Endothelial cell of umbilical vein (primary cell): ENCODE results near the gene SNX5. TPM values are rescaled to one million over a fixed set of nuclear protein-coding genes. Genes with fewer than 3 reads are reported as not detected.

Experiments used
- BruUV-seq: library from RNA; stranded (reverse); fragments of 400-500 nt; replicated peaks from 2 replicates; lab custom pipeline; 2021; lab: Mats Ljungman, UMichigan
- CTCF ChIA-PET: fragments of 300-600, 350-600 bp; sonication (Branson Sonifier 250); formaldehyde crosslinking; loops from one replicate; lab custom pipeline; 2021; ENCODE audit warnings: antibody characterized with exemption, inconsistent platforms; lab: Charles Lee
- POLR2A ChIA-PET: fragments of 300-600, 350-600 bp; sonication (Branson Sonifier 250); formaldehyde crosslinking; loops from one replicate; lab custom pipeline; 2021; ENCODE audit warnings: antibody characterized with exemption, inconsistent platforms; lab: Charles Lee
- DNase-seq: peaks from one replicate; pipeline ENCODE4 v3.0.0-alpha.2; 2011; ENCODE audit warnings: low read depth, low spot score
- FAIRE-seq: peaks from 2 replicates; lab custom pipeline; 2011; peaks lifted over from hg19 to GRCh38; lab: Jason Lieb, UNC
- H2AFZ ChIP-seq: 2 replicates; pipeline ENCODE4 v1.6.0; 2012; ENCODE audit warnings: low read depth, low read length, control low read depth, inconsistent platforms
- H3K27ac ChIP-seq: 2 replicates; pipeline ENCODE4 v1.5.1; 2011; ENCODE audit warnings: low read depth, mild to moderate bottlenecking, control low read depth, low read length, moderate library complexity; ENCODE audit not compliant: insufficient read depth
- H3K27me3 ChIP-seq, 2 experiments: 2 replicates each; pipeline versions ENCODE4 v1.6.0 to v1.6.1; 2011; ENCODE audit warnings: low read length in 2 of 2, mixed read lengths in 1 of 2; ENCODE audit not compliant: control insufficient read depth in 2 of 2, insufficient read depth in 2 of 2
- H3K36me3 ChIP-seq, 2 experiments: 2 replicates in 1 of 2; 3 replicates in 1 of 2; pipeline ENCODE4 v1.5.1; 2011; ENCODE audit warnings: low read length in 2 of 2, mild to moderate bottlenecking in 1 of 2, moderate library complexity in 1 of 2; ENCODE audit not compliant: control insufficient read depth in 2 of 2, insufficient read depth in 2 of 2; ENCODE audit errors: extremely low read depth in 1 of 2
- H3K4me1 ChIP-seq: 3 replicates; pipeline ENCODE4 v1.5.1; 2011; ENCODE audit warnings: mild to moderate bottlenecking, low read length; ENCODE audit not compliant: control insufficient read depth, insufficient read depth; ENCODE audit errors: extremely low read depth
- H3K4me2 ChIP-seq: 2 replicates; pipeline ENCODE4 v1.6.1; 2011; ENCODE audit warnings: low read length, control low read depth, mixed read lengths; ENCODE audit not compliant: insufficient read depth
- H3K4me3 ChIP-seq, 3 experiments: fragments of 200-600 bp in 1 of 3; sonication (generic), shearing (Covaris generic) in 1 of 3; replicated peaks in 1 of 3; 2 replicates each; pipeline ENCODE4 v1.5.1; 2011 to 2016; ENCODE audit warnings: control low read depth in 3 of 3, low read length in 3 of 3, mild to moderate bottlenecking in 2 of 3, inconsistent platforms in 1 of 3, low read depth in 1 of 3, moderate library complexity in 1 of 3; ENCODE audit not compliant: insufficient read depth in 1 of 3
- H3K79me2 ChIP-seq: 2 replicates; pipeline ENCODE4 v1.6.0; 2012; ENCODE audit warnings: low read length, inconsistent platforms; ENCODE audit not compliant: control insufficient read depth, insufficient read depth
- H3K9ac ChIP-seq: replicated peaks from 2 replicates; pipeline ENCODE3; 2011; ENCODE audit warnings: low read length, control low read depth; ENCODE audit not compliant: insufficient read depth; ENCODE audit errors: extremely low read depth
- H3K9me1 ChIP-seq: replicated peaks from 3 replicates; pipeline ENCODE4 v1.6.0; 2011; ENCODE audit warnings: mild to moderate bottlenecking, low read length; ENCODE audit not compliant: control insufficient read depth, insufficient read depth; ENCODE audit errors: extremely low read depth
- H3K9me3 ChIP-seq: replicated peaks from 2 replicates; pipeline ENCODE4 v1.5.1; 2012; ENCODE audit warnings: low read length, inconsistent platforms; ENCODE audit not compliant: control insufficient read depth, insufficient read depth
- H4K20me1 ChIP-seq: replicated peaks from 2 replicates; pipeline ENCODE3; 2011; ENCODE audit warnings: mild to moderate bottlenecking, low read length; ENCODE audit not compliant: control insufficient read depth, insufficient read depth; ENCODE audit errors: extremely low read depth
- EZH2 ChIP-seq: IDR thresholded peaks from 2 replicates; pipeline ENCODE4 v1.6.1; 2012; ENCODE audit warnings: borderline replicate concordance, low read depth, mild to moderate bottlenecking, moderate library complexity, low read length, inconsistent platforms; ENCODE audit not compliant: severe bottlenecking
- FOS ChIP-seq: IDR thresholded peaks from 2 replicates; pipeline ENCODE4 v1.6.1; 2011; ENCODE audit warnings: mild to moderate bottlenecking, low read length, moderate library complexity, borderline replicate concordance; ENCODE audit not compliant: insufficient read depth
- GATA2 ChIP-seq: IDR thresholded peaks from 2 replicates; pipeline ENCODE4 v1.7.0; 2011; ENCODE audit warnings: low read depth, mild to moderate bottlenecking, moderate library complexity, mixed read lengths, low read length; ENCODE audit not compliant: insufficient read length, insufficient read depth
- JUN ChIP-seq: IDR thresholded peaks from 2 replicates; pipeline ENCODE4 v1.6.1; 2011; ENCODE audit warnings: borderline replicate concordance, low read depth; ENCODE audit not compliant: insufficient read length, insufficient read depth
- MYC ChIP-seq: IDR thresholded peaks from one replicate; pipeline ENCODE4 v1.6.1; 2011; ENCODE audit warnings: mild to moderate bottlenecking, low read depth, low read length
- POLR2A ChIP-seq: IDR thresholded peaks from 2 replicates; pipeline ENCODE4 v1.6.1; 2012; ENCODE audit warnings: low read depth, mild to moderate bottlenecking, control low read depth, low read length
- POLR2AphosphoS5 ChIP-seq: IDR thresholded peaks from 2 replicates; pipeline ENCODE4 v1.6.1; 2012; ENCODE audit warnings: low read depth, mild to moderate bottlenecking, control low read depth, low read length, moderate library complexity; ENCODE audit not compliant: insufficient read depth
- dilution Hi-C: fragments of 300-500 bp; cut with MboI; formaldehyde crosslinking; loops from one replicate; pipeline ENCODE4 v1.15.0; 2019; ENCODE audit warnings: low sequenced_read_pairs; ENCODE audit not compliant: extremely low pct_ligation_motif_present
- intact Hi-C: fragments of 100-400 bp; cut with micrococcal nuclease; formaldehyde crosslinking; loops from one replicate; pipeline ENCODE4 v1.10.0; 2022
- polyA plus RNA-seq, 4 experiments: library from polyadenylated mRNA; depleted of rRNA in 3 of 4; stranded (reverse) in 3 of 4; unstranded in 1 of 4; fragments of >200 nt; gene quantifications; 2 replicates each; pipeline versions ENCODE4 v1.2.1 to v1.2.3, GENCODE V29; 2011 to 2012; ENCODE audit warnings: missing spikeins in 1 of 4
- small RNA-seq: library from RNA; depleted of rRNA; stranded (forward); fragments of <200 nt; gene quantifications from one replicate; pipeline ENCODE3, GENCODE V24; 2012; ENCODE audit warnings: low replicate concordance, low read depth; ENCODE audit not compliant: insufficient read depth, insufficient read length
- total RNA-seq: library from RNA; stranded (reverse); gene quantifications from 2 replicates; pipeline ENCODE4 v1.2.3, GENCODE V29; 2021
- TF ChIP-seq, protein P1 (sequence below), 2 donors: IDR thresholded peaks; 1 replicate in 1 of 2; 2 replicates in 1 of 2; pipeline ENCODE4 v1.5.1; 2011; ENCODE audit warnings: low read length in 2 of 2, mild to moderate bottlenecking in 2 of 2, moderate library complexity in 2 of 2, control low read depth in 1 of 2, inconsistent platforms in 1 of 2, low read depth in 1 of 2; ENCODE audit not compliant: insufficient read depth in 1 of 2; ENCODE audit errors: extremely low read depth in 1 of 2
- TF ChIP-seq, protein P2 (sequence below): IDR thresholded peaks from 2 replicates; pipeline ENCODE4 v1.6.1; 2011; ENCODE audit not compliant: insufficient read depth, insufficient read length

Gene SNX5
- total and polyA plus RNA-seq, 2 donors (not counting 3 experiments of a cell fraction or from before 2014, with no cell fraction given): 76.2 to 121 TPM

GRCh38 chr20:17892189-17892938 is 76.2 kb downstream of the SNX5 start:
- Histone ChIP-seq H3K9ac (no peak overlapping the region), H3K27me3 (no peaks in the 10 kb centered on the region), H4K20me1 (no peaks in the 10 kb centered on the region), H3K36me3 (no peaks in the 10 kb centered on the region), H3K9me3 (no peaks in the 10 kb centered on the region), H3K4me2 (no peak overlapping the region), H2AFZ (no peak overlapping the region), H3K4me1 (peaks cover 25% of the 10 kb centered on the region), H3K9me1 (no peaks in the 10 kb centered on the region), H3K27ac (no peak overlapping the region), H3K79me2 (no peaks in the 10 kb centered on the region), H3K4me3 (no peak overlapping the region)
- POLR2A ChIA-PET: no interaction called here
- no TSS peak for BruUV-seq
- CTCF ChIA-PET: interaction anchor here (8.0 kb wide), 1 partner anchor 211 kb away, joined by 110 read pairs; the partner anchor contains the start of gene RRBP1
- DNase-seq (no peak), FAIRE-seq (no peak)
- dilution Hi-C loops: no loop called here
- TF ChIP-seq, protein P1, sequence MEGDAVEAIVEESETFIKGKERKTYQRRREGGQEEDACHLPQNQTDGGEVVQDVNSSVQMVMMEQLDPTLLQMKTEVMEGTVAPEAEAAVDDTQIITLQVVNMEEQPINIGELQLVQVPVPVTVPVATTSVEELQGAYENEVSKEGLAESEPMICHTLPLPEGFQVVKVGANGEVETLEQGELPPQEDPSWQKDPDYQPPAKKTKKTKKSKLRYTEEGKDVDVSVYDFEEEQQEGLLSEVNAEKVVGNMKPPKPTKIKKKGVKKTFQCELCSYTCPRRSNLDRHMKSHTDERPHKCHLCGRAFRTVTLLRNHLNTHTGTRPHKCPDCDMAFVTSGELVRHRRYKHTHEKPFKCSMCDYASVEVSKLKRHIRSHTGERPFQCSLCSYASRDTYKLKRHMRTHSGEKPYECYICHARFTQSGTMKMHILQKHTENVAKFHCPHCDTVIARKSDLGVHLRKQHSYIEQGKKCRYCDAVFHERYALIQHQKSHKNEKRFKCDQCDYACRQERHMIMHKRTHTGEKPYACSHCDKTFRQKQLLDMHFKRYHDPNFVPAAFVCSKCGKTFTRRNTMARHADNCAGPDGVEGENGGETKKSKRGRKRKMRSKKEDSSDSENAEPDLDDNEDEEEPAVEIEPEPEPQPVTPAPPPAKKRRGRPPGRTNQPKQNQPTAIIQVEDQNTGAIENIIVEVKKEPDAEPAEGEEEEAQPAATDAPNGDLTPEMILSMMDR (IDR thresholded peaks at IDR 0.05; ENCODE audit: extremely low read depth in 1 of 2, insufficient read depth in 1 of 2, low read depth in 1 of 2, low read length in 2 of 2): no peak
- TF ChIP-seq POLR2AphosphoS5: no peak
- no peak for TF ChIP-seq FOS
- TF ChIP-seq GATA2: no peak
- TF ChIP-seq JUN: no peak
- TF ChIP-seq EZH2: no peak
- no peak for TF ChIP-seq POLR2A
- TF ChIP-seq MYC: no peak
- TF ChIP-seq, protein P2, sequence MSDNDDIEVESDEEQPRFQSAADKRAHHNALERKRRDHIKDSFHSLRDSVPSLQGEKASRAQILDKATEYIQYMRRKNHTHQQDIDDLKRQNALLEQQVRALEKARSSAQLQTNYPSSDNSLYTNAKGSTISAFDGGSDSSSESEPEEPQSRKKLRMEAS: no peak
- intact Hi-C loops: no loop called here

Small RNA genes lying within 50 kb of the gene (small RNA-seq; reads per million reads assigned to genes)
- gene RNU6-192P (not detected), gene SNORD17 (94.6 reads per million, percentile 97 among the genes with 10 or more reads in this experiment)

Other genes starting within 250 kb of the SNX5 start
- 18.0 and 26.2 TPM in 2 replicates for gene MGME1, start 224 bp upstream of the SNX5 start, total RNA-seq
- gene MGME1, start 224 bp upstream of the SNX5 start, polyA plus RNA-seq: 7.8 and 8.9 TPM in 2 replicates
- gene OVOL2, start 89.1 kb upstream of the SNX5 start, total RNA-seq: not detected in 2 replicates
- gene OVOL2, start 89.1 kb upstream of the SNX5 start, polyA plus RNA-seq: not detected in 2 replicates
- gene KAT14, start 169.1 kb upstream of the SNX5 start, total RNA-seq: 9.5 and 11.7 TPM in 2 replicates
- 5.3 and 6.7 TPM in 2 replicates for gene KAT14, start 169.1 kb upstream of the SNX5 start, polyA plus RNA-seq
- 11.4 and 12.9 TPM in 2 replicates for gene PET117, start 169.1 kb upstream of the SNX5 start, total RNA-seq
- 4.1 and 4.6 TPM in 2 replicates for gene PET117, start 169.1 kb upstream of the SNX5 start, polyA plus RNA-seq